ENCODE results near the gene GFRA1.

GRCh38 chr10:116207690-116208089 is 65.3 kb downstream of the GFRA1 start:
- TF ChIP-seq CTCF (IDR thresholded peaks at IDR 0.05) (no peak), POLR2A (IDR thresholded peaks at IDR 0.05; ENCODE audit: low read length) (no peak), FOSB (CRISPR knock-in tag; IDR thresholded peaks at IDR 0.05) (no peak), CBX2 (IDR thresholded peaks at IDR 0.05; ENCODE audit: borderline replicate concordance, low read depth) (no peak)
